K562 (cell line): Measurements from ENCODE around the gene PNPLA7. TPM values are rescaled to one million over a fixed set of nuclear protein-coding genes. Genes with fewer than 3 reads are reported as not detected.

Experiments
- ATF7 ChIP-seq: fragments of 450-650 bp; IDR thresholded peaks from 2 replicates; pipeline ENCODE4 v1.7.1; 2014; ENCODE audit warnings: mild to moderate bottlenecking, moderate library complexity
- CXXC5 ChIP-seq: fragments of 250-450 bp; sonication (Bioruptor Pico); IDR thresholded peaks from 2 replicates; pipeline ENCODE4 v1.8.0; 2022; ENCODE audit warnings: inconsistent platforms, mild to moderate bottlenecking, moderate library complexity
- DACH1 ChIP-seq: fragments of 450-650 bp; IDR thresholded peaks from 2 replicates; pipeline ENCODE4 v1.6.1; 2018; ENCODE audit not compliant: partially characterized antibody
- ELF1 ChIP-seq: fragments of 200-800 bp; sonication (Bioruptor generic); IDR thresholded peaks from 2 replicates; pipeline ENCODE4 v1.6.1; 2016; ENCODE audit warnings: missing genetic modification characterization, missing compliant biosample characterization
- FOXK2 ChIP-seq, 2 experiments: fragments of 450-650 bp; IDR thresholded peaks in 1 of 2; conservative IDR thresholded peaks in 1 of 2; 2 replicates each; pipeline ENCODE4 v1.6.1; 2016; ENCODE audit warnings: low read depth in 2 of 2, mild to moderate bottlenecking in 1 of 2
- HCFC1 ChIP-seq: IDR thresholded peaks from 2 replicates; pipeline ENCODE4 v1.6.1; 2012; ENCODE audit warnings: low read depth, low read length, improper control_type of control experiment
- MEIS2 ChIP-seq: fragments of 450-650 bp; IDR thresholded peaks from 2 replicates; pipeline ENCODE4 v1.6.1; 2014; ENCODE audit warnings: mild to moderate bottlenecking; ENCODE audit not compliant: partially characterized antibody
- NEUROD1 ChIP-seq: fragments of 150-350 bp; IDR thresholded peaks from 2 replicates; pipeline ENCODE4 v1.6.1; 2014; ENCODE audit warnings: borderline replicate concordance, low read length, low read depth; ENCODE audit not compliant: partially characterized antibody
- PBX2 ChIP-seq, 2 experiments: IDR thresholded peaks in 1 of 2; conservative IDR thresholded peaks in 1 of 2; 2 replicates each; pipeline ENCODE4 v1.6.1; 2016; ENCODE audit warnings: low read depth in 2 of 2, mild to moderate bottlenecking in 1 of 2, missing compliant biosample characterization in 1 of 2, missing genetic modification characterization in 1 of 2, moderate library complexity in 1 of 2
- PHF8 ChIP-seq: fragments of 200-600 bp; sonication (generic); IDR thresholded peaks from 2 replicates; pipeline ENCODE4 v1.6.1; 2012; ENCODE audit warnings: mixed run types, mild to moderate bottlenecking, inconsistent platforms, low read length, moderate library complexity, borderline replicate concordance
- PKNOX1 ChIP-seq: fragments of 450-650 bp; IDR thresholded peaks from 2 replicates; pipeline ENCODE4 v1.6.1; 2016
- SOX6 ChIP-seq: fragments of 450-650 bp; IDR thresholded peaks from 2 replicates; pipeline ENCODE4 v1.6.1; 2014; ENCODE audit warnings: mild to moderate bottlenecking
- SP1 ChIP-seq: sonication (generic); formaldehyde crosslinking; IDR thresholded peaks from 2 replicates; pipeline ENCODE4 v1.8.1; 2022; ENCODE audit warnings: mild to moderate bottlenecking, missing genetic modification reagents
- SUPT5H ChIP-seq: fragments of 450-650 bp; IDR thresholded peaks from 2 replicates; pipeline ENCODE4 v1.6.1; 2016
- TBP ChIP-seq: optimal IDR thresholded peaks from 2 replicates; pipeline ENCODE3; 2011; ENCODE audit warnings: low read depth, low read length, improper control_type of control experiment
- TRIM24 ChIP-seq, 2 experiments: fragments of 450-650 bp; IDR thresholded peaks; 2 replicates each; pipeline ENCODE4 v1.6.1; 2016
- VEZF1 ChIP-seq: fragments of 200-800 bp; sonication (Bioruptor generic); IDR thresholded peaks from 2 replicates; pipeline ENCODE4 v1.6.1; 2017; ENCODE audit warnings: missing genetic modification characterization, missing compliant biosample characterization
- ZNF263 ChIP-seq: sonication (generic); formaldehyde crosslinking; IDR thresholded peaks from 2 replicates; pipeline ENCODE4 v1.8.0; 2022; ENCODE audit warnings: mild to moderate bottlenecking, missing genetic modification reagents, borderline replicate concordance
- ZNF316 ChIP-seq: fragments of 450-650 bp; IDR thresholded peaks from 2 replicates; pipeline ENCODE4 v1.6.1; 2016
- polyA plus RNA-seq, 8 experiments: library from polyadenylated mRNA; depleted of rRNA in 4 of 8; stranded (reverse) in 5 of 8; unstranded in 3 of 8; fragments of >200 nt; fragmentation: Nextera tagmentation in 2 of 8; fragmentation: Illumina TruSeq in 1 of 8; extraction: Ambion mirVana in 2 of 8; extraction: Trizol in 1 of 8; gene quantifications; 2 replicates each; pipeline versions ENCODE4 v1.2.1 to v1.2.3, GENCODE V29; 2011 to 2014; ENCODE audit warnings: inconsistent platforms in 1 of 8, missing spikeins in 1 of 8
- total RNA-seq, 7 experiments: library from RNA; depleted of rRNA in 6 of 7; stranded (reverse); fragments of >200 nt in 6 of 7; fragmentation: Illumina TruSeq in 2 of 7; extraction: Trizol in 2 of 7; gene quantifications; 2 replicates each; pipeline versions ENCODE4 v1.2.1 to v1.2.3, GENCODE V29; 2011 to 2021; ENCODE audit warnings: low replicate concordance in 1 of 7

PNPLA7 gene
- total and polyA plus RNA-seq, 9 of the 15 experiments (the other 6 are each of a cell fraction or from before 2014, with no cell fraction given), result 0.01 to 0.85 (median 0.19) TPM; not detected in 1

DNA sequence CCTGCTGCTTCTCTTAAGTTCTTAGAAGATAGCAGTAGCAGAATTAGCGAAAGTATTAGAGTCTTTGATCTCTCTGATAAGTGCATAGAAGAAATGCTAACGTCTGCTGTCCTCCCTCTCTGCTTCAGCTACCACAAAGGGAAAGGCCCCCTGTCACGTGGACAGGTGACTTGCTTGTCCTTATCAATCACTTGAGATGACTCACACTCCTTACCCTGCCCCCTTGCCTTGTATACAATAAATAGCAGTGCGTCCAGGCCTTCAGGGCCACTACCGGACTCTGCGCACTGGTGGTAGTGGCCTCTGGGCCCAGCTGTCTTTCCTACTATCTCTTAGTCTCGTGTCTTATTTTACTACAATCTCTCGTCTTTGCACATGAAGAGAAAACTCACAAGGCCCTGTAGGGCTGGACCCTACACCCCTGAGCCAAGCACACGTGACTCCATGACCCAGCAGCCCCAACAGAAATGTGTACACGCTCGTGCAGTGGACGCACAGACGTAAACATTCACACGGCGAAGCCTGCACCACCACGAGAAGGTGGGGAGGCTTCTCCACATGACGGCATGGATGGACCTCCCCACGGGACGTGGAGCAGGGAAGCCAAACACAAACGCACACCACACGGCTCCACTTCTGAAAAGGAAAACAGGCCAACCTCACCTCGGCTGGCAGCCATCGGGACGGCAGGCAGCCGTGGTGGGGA, 38.3 kb downstream of the PNPLA7 start (continued):
- TF ChIP-seq PBX2 (CRISPR knock-in tag; IDR thresholded peaks at IDR 0.05; ENCODE audit: low read depth) (no peak), PBX2 (tag; conservative IDR thresholded peaks at IDR 0.05; ENCODE audit: low read depth) (peak; percentile 67), HCFC1 (no peak), SP1 (CRISPR knock-in tag) (peak; percentile 65; the same call in 1 of the 2 replicates), FOXK2 (conservative IDR thresholded peaks at IDR 0.05 in 1 of 2, IDR thresholded peaks at IDR 0.05 in 1 of 2; ENCODE audit: low read depth in 2 of 2) (peak; percentile 93 to 94), ZNF316 (peak; percentile 46; the same call in 1 of the 2 replicates), TBP (peak; percentile 56), ELF1 (tag) (no peak), NEUROD1 (peak; percentile 21), DACH1 (peak; percentile 65), SOX6 (peak; percentile 90), PHF8 (peak; percentile 19; the same call in 1 of the 2 replicates), VEZF1 (CRISPR knock-in tag) (peak; percentile 54), PKNOX1 (peak; percentile 90), SUPT5H (peak; percentile 59; the same call in 1 of the 2 replicates), CXXC5 (peak; percentile 76), ZNF263 (CRISPR knock-in tag) (peak; percentile 66; the same call in 1 of the 2 replicates), MEIS2 (peak; percentile 92), TRIM24 (IDR thresholded peaks at IDR 0.05) (peak; percentile 67 to 79), ATF7 (peak; percentile 87)
